Vagina (tissue), 2 donors: Measurements from ENCODE around the gene NETO2. TPM values are rescaled to one million over a fixed set of nuclear protein-coding genes. Genes with fewer than 3 reads are reported as not detected.

Experiments
- DNase-seq, 2 donors: peaks; one replicate each; pipeline ENCODE4 v3.0.0-alpha.2; 2017; ENCODE audit errors: extremely low spot score in 2 of 2
- H3K27ac ChIP-seq: fragments of 200-600 bp; sonication (generic); one replicate; pipeline ENCODE4 v1.5.1; 2019
- H3K27me3 ChIP-seq: fragments of 200-600 bp; sonication (generic); one replicate; pipeline ENCODE4 v1.5.1; 2019
- H3K36me3 ChIP-seq, 2 donors: fragments of 200-600 bp; sonication (generic); one replicate each; pipeline ENCODE4 v1.5.1; 2017 to 2019
- H3K4me1 ChIP-seq: fragments of 200-600 bp; sonication (generic); one replicate; pipeline ENCODE4 v1.5.1; 2019
- H3K4me3 ChIP-seq, 2 donors: fragments of 200-600 bp; sonication (generic); 1 replicate in 1 of 2; 2 replicates in 1 of 2; pipeline ENCODE4 v1.5.1; 2016 to 2019
- H3K9me3 ChIP-seq: fragments of 200-600 bp; sonication (generic); one replicate; pipeline ENCODE4 v1.5.1; 2019
- POLR2A ChIP-seq, 2 donors: fragments of 450-650 bp; IDR thresholded peaks; one replicate each; pipeline ENCODE4 v1.6.1; 2017; ENCODE audit warnings: antibody characterized with exemption in 2 of 2, mild to moderate bottlenecking in 2 of 2, moderate library complexity in 2 of 2
- POLR2AphosphoS5 ChIP-seq, 2 donors: sonication (generic); formaldehyde crosslinking; IDR thresholded peaks; one replicate each; pipeline ENCODE4 v1.9.0; 2017; ENCODE audit warnings: antibody characterized with exemption in 2 of 2, mild to moderate bottlenecking in 2 of 2, low read depth in 1 of 2; ENCODE audit not compliant: insufficient read depth in 1 of 2
- intact Hi-C: fragments of 100-400 bp; cut with DNase I; formaldehyde crosslinking; loops from one replicate; pipeline ENCODE4 v1.15.1; 2023
- total RNA-seq: library from RNA; depleted of rRNA; stranded (reverse); fragments of >200 nt; gene quantifications from one replicate; pipeline ENCODE4 v1.2.3, GENCODE V29; 2016
- TF ChIP-seq, protein P1 (sequence below), 3 experiments: fragments of 450-650 bp in 2 of 3; fragments of 200-600 bp in 1 of 3; sonication (generic) in 1 of 3; IDR thresholded peaks; one replicate each; pipeline ENCODE4 v1.5.1; 2017 to 2019; ENCODE audit warnings: antibody characterized with exemption in 3 of 3, mild to moderate bottlenecking in 2 of 3, moderate library complexity in 2 of 3

The NETO2 gene
- total RNA-seq, 1 donor from 2014 or later = 2.7 TPM

DNA sequence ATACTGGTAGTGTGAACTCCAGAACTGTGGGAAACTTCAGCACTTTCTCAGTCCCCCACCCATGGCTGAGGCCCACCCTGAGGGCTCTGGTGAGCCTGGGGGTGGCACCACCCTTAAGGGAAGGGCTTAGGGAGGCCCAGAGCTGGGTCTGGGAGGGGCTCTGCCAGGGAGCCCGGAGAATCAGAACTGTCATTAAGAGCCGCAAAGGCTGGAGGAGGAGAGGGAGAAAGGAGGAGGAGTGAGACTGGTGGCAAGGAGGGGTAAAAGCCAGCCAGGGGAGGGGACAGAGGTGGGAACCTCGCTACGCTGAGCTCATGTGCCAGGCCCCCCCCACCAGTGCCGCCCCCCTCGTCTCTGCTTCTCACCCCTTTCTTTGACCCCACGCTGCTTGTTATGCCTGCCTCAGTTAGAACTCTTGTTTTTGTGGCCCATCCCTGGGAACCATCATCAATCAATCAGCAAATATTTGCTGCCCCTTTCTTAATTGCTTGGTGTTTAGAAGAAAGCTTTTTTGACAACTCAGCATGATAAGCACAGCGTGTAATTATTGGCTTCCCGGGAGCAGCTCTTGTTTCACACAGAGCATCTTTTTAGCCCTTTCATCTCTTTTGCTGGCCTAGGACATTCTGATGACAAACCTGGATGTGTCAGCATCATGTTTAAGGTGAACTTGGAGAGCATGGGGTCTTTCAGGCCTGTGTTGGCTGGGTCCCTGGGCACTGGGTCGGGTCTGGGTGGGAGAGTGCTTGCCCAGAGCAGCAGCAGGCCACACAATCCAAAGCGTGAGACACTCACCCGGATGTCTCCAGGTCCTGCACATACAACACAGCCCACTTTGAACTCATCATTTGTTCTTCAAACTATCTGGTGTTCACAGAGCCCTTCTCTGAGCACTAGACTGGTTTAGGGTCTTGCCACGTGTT lies 77.7 kb downstream of the NETO2 start:
- no peak for TF ChIP-seq POLR2AphosphoS5 (IDR thresholded peaks at IDR 0.05; ENCODE audit: insufficient read depth in 1 of 2, low read depth in 1 of 2)
- TF ChIP-seq, protein P1, sequence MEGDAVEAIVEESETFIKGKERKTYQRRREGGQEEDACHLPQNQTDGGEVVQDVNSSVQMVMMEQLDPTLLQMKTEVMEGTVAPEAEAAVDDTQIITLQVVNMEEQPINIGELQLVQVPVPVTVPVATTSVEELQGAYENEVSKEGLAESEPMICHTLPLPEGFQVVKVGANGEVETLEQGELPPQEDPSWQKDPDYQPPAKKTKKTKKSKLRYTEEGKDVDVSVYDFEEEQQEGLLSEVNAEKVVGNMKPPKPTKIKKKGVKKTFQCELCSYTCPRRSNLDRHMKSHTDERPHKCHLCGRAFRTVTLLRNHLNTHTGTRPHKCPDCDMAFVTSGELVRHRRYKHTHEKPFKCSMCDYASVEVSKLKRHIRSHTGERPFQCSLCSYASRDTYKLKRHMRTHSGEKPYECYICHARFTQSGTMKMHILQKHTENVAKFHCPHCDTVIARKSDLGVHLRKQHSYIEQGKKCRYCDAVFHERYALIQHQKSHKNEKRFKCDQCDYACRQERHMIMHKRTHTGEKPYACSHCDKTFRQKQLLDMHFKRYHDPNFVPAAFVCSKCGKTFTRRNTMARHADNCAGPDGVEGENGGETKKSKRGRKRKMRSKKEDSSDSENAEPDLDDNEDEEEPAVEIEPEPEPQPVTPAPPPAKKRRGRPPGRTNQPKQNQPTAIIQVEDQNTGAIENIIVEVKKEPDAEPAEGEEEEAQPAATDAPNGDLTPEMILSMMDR (IDR thresholded peaks at IDR 0.05) = no peak
- TF ChIP-seq POLR2A (IDR thresholded peaks at IDR 0.05) = no peak
- Histone ChIP-seq H3K4me3 (no peak overlapping the region), H3K4me1 (no peaks in the 10 kb centered on the region), H3K36me3 (no peaks in the 10 kb centered on the region), H3K9me3 (no peaks in the 10 kb centered on the region), H3K27me3 (no peaks in the 10 kb centered on the region), H3K27ac (no peak overlapping the region)
- intact Hi-C loops = no loop called here
- no peak for DNase-seq

DNA sequence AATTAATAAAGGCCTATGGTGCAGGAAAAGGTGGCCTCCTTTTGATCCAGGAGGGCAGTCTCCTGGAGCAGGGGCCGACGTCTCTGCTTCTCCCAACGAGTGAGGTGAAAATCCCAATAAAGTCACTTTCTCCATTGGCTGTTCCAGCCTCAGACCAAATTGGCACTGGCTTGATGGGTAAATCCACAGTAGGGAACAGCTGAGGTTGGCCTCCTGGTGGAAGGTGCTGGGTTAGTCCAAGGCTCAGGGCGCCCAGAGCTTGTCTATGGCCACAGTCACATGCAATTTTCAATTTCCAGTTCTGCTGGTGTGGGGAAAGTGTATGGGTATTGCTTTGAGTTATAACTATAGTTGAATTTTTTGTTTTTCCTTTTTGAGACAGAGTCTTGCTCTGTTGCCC lies 79.0 kb downstream of the NETO2 start:
- H3K4me3 ChIP-seq = no peak overlapping the region
- TF ChIP-seq POLR2A (IDR thresholded peaks at IDR 0.05) (no peak), POLR2AphosphoS5 (IDR thresholded peaks at IDR 0.05; ENCODE audit: insufficient read depth in 1 of 2, low read depth in 1 of 2) (no peak)
- TF ChIP-seq, protein P1 (IDR thresholded peaks at IDR 0.05) = no peak
- no peaks in the 10 kb centered on the region for H3K9me3 ChIP-seq
- H3K4me1 ChIP-seq = no peaks in the 10 kb centered on the region
- no peak overlapping the region for H3K27ac ChIP-seq
- intact Hi-C loops = no loop called here
- H3K36me3 ChIP-seq = no peaks in the 10 kb centered on the region
- no peaks in the 10 kb centered on the region for H3K27me3 ChIP-seq
- no peak for DNase-seq

DNA sequence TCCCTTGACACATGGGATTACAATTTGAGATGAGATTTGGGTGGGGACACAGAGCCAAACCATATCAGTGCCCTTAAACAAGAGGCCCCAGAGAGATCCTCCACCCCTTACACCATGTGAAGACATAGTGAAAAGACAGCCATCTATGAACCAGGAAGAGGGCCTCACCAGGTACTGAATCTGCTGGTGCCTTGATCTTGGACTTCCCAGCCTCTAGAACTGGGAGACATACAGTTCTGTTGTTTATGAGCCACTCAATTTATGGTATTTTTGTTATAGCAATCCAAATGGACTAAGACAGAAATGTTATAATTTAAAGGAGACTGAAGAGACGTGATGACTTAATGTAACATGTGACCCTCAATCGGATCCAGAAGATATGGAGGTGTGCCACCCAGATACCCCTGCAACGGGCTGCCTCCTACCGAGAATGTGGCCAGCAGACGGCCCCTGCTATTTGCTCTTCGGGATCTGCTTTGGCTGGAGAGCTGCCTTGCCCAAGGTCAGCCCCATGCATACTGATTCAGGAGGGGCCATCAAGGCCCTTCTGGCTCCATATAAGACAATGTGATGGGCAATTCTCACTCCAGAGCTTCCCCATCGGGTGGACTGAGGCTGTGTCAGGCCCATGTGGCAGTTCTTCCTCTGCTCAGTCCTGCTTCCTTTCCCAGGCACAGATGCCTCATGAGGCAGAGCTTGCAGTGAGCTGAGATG lies 80.6 kb downstream of the NETO2 start:
- H3K36me3 ChIP-seq = no peaks in the 10 kb centered on the region
- peak in 1 of 2 donors; percentile 79 for DNase-seq
- no peak overlapping the region for H3K27ac ChIP-seq
- H3K27me3 ChIP-seq = no peaks in the 10 kb centered on the region
- intact Hi-C loops = no loop called here
- H3K9me3 ChIP-seq = no peaks in the 10 kb centered on the region
- H3K4me1 ChIP-seq = no peaks in the 10 kb centered on the region
- no peak overlapping the region for H3K4me3 ChIP-seq
- no peak for TF ChIP-seq POLR2AphosphoS5 (IDR thresholded peaks at IDR 0.05; ENCODE audit: insufficient read depth in 1 of 2, low read depth in 1 of 2)
- TF ChIP-seq, protein P1 (IDR thresholded peaks at IDR 0.05) = no peak
- TF ChIP-seq POLR2A (IDR thresholded peaks at IDR 0.05) = no peak

DNA sequence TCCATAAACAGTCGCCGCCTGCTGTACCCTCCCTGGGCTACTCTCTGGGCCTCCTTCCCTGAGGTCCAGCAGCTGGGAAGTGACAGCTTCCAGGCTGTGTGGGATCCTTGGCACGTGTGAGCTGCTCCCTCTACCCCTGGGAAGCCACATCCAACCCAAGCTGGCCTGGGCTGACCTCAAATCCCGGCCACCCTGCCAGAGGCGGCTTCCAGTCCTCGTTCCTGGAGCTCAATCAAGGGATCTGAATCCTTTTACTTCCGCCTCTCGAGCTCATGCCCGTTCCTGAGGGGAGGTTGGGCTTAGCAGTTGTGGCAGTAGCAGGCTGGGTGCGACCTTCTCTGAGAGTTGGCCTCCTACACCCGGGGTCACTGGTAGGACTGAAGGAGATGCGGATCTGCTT lies 82.5 kb downstream of the NETO2 start:
- H3K36me3 ChIP-seq = no peaks in the 10 kb centered on the region
- H3K4me3 ChIP-seq = no peak overlapping the region
- intact Hi-C loops = no loop called here
- H3K27me3 ChIP-seq = no peaks in the 10 kb centered on the region
- H3K4me1 ChIP-seq = no peaks in the 10 kb centered on the region
- TF ChIP-seq POLR2AphosphoS5 (IDR thresholded peaks at IDR 0.05; ENCODE audit: insufficient read depth in 1 of 2, low read depth in 1 of 2) = no peak
- no peak for TF ChIP-seq POLR2A (IDR thresholded peaks at IDR 0.05)
- TF ChIP-seq, protein P1 (IDR thresholded peaks at IDR 0.05) = no peak
- peak in 1 of 2 donors; percentile 44 for DNase-seq
- no peak overlapping the region for H3K27ac ChIP-seq
- H3K9me3 ChIP-seq = no peaks in the 10 kb centered on the region
